Endothelial cell of umbilical vein (primary cell): ENCODE measurements around the gene CISH. TPM values are rescaled to one million over a fixed set of nuclear protein-coding genes. Genes with fewer than 3 reads are reported as not detected.

Experiments used
- BruUV-seq: library from RNA; stranded (reverse); fragments of 400-500 nt; replicated peaks from 2 replicates; lab custom pipeline; 2021; lab: Mats Ljungman, UMichigan
- CTCF ChIA-PET: fragments of 300-600, 350-600 bp; sonication (Branson Sonifier 250); formaldehyde crosslinking; loops from one replicate; lab custom pipeline; 2021; ENCODE audit warnings: antibody characterized with exemption, inconsistent platforms; lab: Charles Lee
- POLR2A ChIA-PET: fragments of 300-600, 350-600 bp; sonication (Branson Sonifier 250); formaldehyde crosslinking; loops from one replicate; lab custom pipeline; 2021; ENCODE audit warnings: antibody characterized with exemption, inconsistent platforms; lab: Charles Lee
- DNase-seq: peaks from one replicate; pipeline ENCODE4 v3.0.0-alpha.2; 2011; ENCODE audit warnings: low read depth, low spot score
- FAIRE-seq: peaks from 2 replicates; lab custom pipeline; 2011; peaks lifted over from hg19 to GRCh38; lab: Jason Lieb, UNC
- H2AFZ ChIP-seq: 2 replicates; pipeline ENCODE4 v1.6.0; 2012; ENCODE audit warnings: low read depth, low read length, control low read depth, inconsistent platforms
- H3K27ac ChIP-seq: 2 replicates; pipeline ENCODE4 v1.5.1; 2011; ENCODE audit warnings: low read depth, mild to moderate bottlenecking, control low read depth, low read length, moderate library complexity; ENCODE audit not compliant: insufficient read depth
- H3K27me3 ChIP-seq, 2 experiments: 2 replicates each; pipeline versions ENCODE4 v1.6.0 to v1.6.1; 2011; ENCODE audit warnings: low read length in 2 of 2, mixed read lengths in 1 of 2; ENCODE audit not compliant: control insufficient read depth in 2 of 2, insufficient read depth in 2 of 2
- H3K36me3 ChIP-seq, 2 experiments: 2 replicates in 1 of 2; 3 replicates in 1 of 2; pipeline ENCODE4 v1.5.1; 2011; ENCODE audit warnings: low read length in 2 of 2, mild to moderate bottlenecking in 1 of 2, moderate library complexity in 1 of 2; ENCODE audit not compliant: control insufficient read depth in 2 of 2, insufficient read depth in 2 of 2; ENCODE audit errors: extremely low read depth in 1 of 2
- H3K4me1 ChIP-seq: 3 replicates; pipeline ENCODE4 v1.5.1; 2011; ENCODE audit warnings: mild to moderate bottlenecking, low read length; ENCODE audit not compliant: control insufficient read depth, insufficient read depth; ENCODE audit errors: extremely low read depth
- H3K4me2 ChIP-seq: 2 replicates; pipeline ENCODE4 v1.6.1; 2011; ENCODE audit warnings: low read length, control low read depth, mixed read lengths; ENCODE audit not compliant: insufficient read depth
- H3K4me3 ChIP-seq, 3 experiments: fragments of 200-600 bp in 1 of 3; sonication (generic), shearing (Covaris generic) in 1 of 3; replicated peaks in 1 of 3; 2 replicates each; pipeline ENCODE4 v1.5.1; 2011 to 2016; ENCODE audit warnings: control low read depth in 3 of 3, low read length in 3 of 3, mild to moderate bottlenecking in 2 of 3, inconsistent platforms in 1 of 3, low read depth in 1 of 3, moderate library complexity in 1 of 3; ENCODE audit not compliant: insufficient read depth in 1 of 3
- H3K79me2 ChIP-seq: 2 replicates; pipeline ENCODE4 v1.6.0; 2012; ENCODE audit warnings: low read length, inconsistent platforms; ENCODE audit not compliant: control insufficient read depth, insufficient read depth
- H3K9ac ChIP-seq: replicated peaks from 2 replicates; pipeline ENCODE3; 2011; ENCODE audit warnings: low read length, control low read depth; ENCODE audit not compliant: insufficient read depth; ENCODE audit errors: extremely low read depth
- H3K9me1 ChIP-seq: replicated peaks from 3 replicates; pipeline ENCODE4 v1.6.0; 2011; ENCODE audit warnings: mild to moderate bottlenecking, low read length; ENCODE audit not compliant: control insufficient read depth, insufficient read depth; ENCODE audit errors: extremely low read depth
- H3K9me3 ChIP-seq: replicated peaks from 2 replicates; pipeline ENCODE4 v1.5.1; 2012; ENCODE audit warnings: low read length, inconsistent platforms; ENCODE audit not compliant: control insufficient read depth, insufficient read depth
- H4K20me1 ChIP-seq: replicated peaks from 2 replicates; pipeline ENCODE3; 2011; ENCODE audit warnings: mild to moderate bottlenecking, low read length; ENCODE audit not compliant: control insufficient read depth, insufficient read depth; ENCODE audit errors: extremely low read depth
- CTCF ChIP-seq, 2 donors: IDR thresholded peaks; 1 replicate in 1 of 2; 2 replicates in 1 of 2; pipeline ENCODE4 v1.5.1; 2011; ENCODE audit warnings: low read length in 2 of 2, mild to moderate bottlenecking in 2 of 2, moderate library complexity in 2 of 2, control low read depth in 1 of 2, inconsistent platforms in 1 of 2, low read depth in 1 of 2; ENCODE audit not compliant: insufficient read depth in 1 of 2; ENCODE audit errors: extremely low read depth in 1 of 2
- EZH2 ChIP-seq: IDR thresholded peaks from 2 replicates; pipeline ENCODE4 v1.6.1; 2012; ENCODE audit warnings: borderline replicate concordance, low read depth, mild to moderate bottlenecking, moderate library complexity, low read length, inconsistent platforms; ENCODE audit not compliant: severe bottlenecking
- FOS ChIP-seq: IDR thresholded peaks from 2 replicates; pipeline ENCODE4 v1.6.1; 2011; ENCODE audit warnings: mild to moderate bottlenecking, low read length, moderate library complexity, borderline replicate concordance; ENCODE audit not compliant: insufficient read depth
- GATA2 ChIP-seq: IDR thresholded peaks from 2 replicates; pipeline ENCODE4 v1.7.0; 2011; ENCODE audit warnings: low read depth, mild to moderate bottlenecking, moderate library complexity, mixed read lengths, low read length; ENCODE audit not compliant: insufficient read length, insufficient read depth
- JUN ChIP-seq: IDR thresholded peaks from 2 replicates; pipeline ENCODE4 v1.6.1; 2011; ENCODE audit warnings: borderline replicate concordance, low read depth; ENCODE audit not compliant: insufficient read length, insufficient read depth
- MAX ChIP-seq: IDR thresholded peaks from 2 replicates; pipeline ENCODE4 v1.6.1; 2011; ENCODE audit not compliant: insufficient read depth, insufficient read length
- MYC ChIP-seq: IDR thresholded peaks from one replicate; pipeline ENCODE4 v1.6.1; 2011; ENCODE audit warnings: mild to moderate bottlenecking, low read depth, low read length
- POLR2A ChIP-seq: IDR thresholded peaks from 2 replicates; pipeline ENCODE4 v1.6.1; 2012; ENCODE audit warnings: low read depth, mild to moderate bottlenecking, control low read depth, low read length
- POLR2AphosphoS5 ChIP-seq: IDR thresholded peaks from 2 replicates; pipeline ENCODE4 v1.6.1; 2012; ENCODE audit warnings: low read depth, mild to moderate bottlenecking, control low read depth, low read length, moderate library complexity; ENCODE audit not compliant: insufficient read depth
- dilution Hi-C: fragments of 300-500 bp; cut with MboI; formaldehyde crosslinking; loops from one replicate; pipeline ENCODE4 v1.15.0; 2019; ENCODE audit warnings: low sequenced_read_pairs; ENCODE audit not compliant: extremely low pct_ligation_motif_present
- intact Hi-C: fragments of 100-400 bp; cut with micrococcal nuclease; formaldehyde crosslinking; loops from one replicate; pipeline ENCODE4 v1.10.0; 2022
- polyA plus RNA-seq, 4 experiments: library from polyadenylated mRNA; depleted of rRNA in 3 of 4; stranded (reverse) in 3 of 4; unstranded in 1 of 4; fragments of >200 nt; gene quantifications; 2 replicates each; pipeline versions ENCODE4 v1.2.1 to v1.2.3, GENCODE V29; 2011 to 2012; ENCODE audit warnings: missing spikeins in 1 of 4
- total RNA-seq: library from RNA; stranded (reverse); gene quantifications from 2 replicates; pipeline ENCODE4 v1.2.3, GENCODE V29; 2021

Gene CISH
- total and polyA plus RNA-seq, 2 donors (not counting 3 experiments of a cell fraction or from before 2014, with no cell fraction given) = 2.2 to 4.1 TPM

- Histone ChIP-seq H3K27me3 (no peaks in the 10 kb centered on the region), H3K36me3 (no peaks in the 10 kb centered on the region), H3K4me2 (no peak overlapping the region), H3K79me2 (no peaks in the 10 kb centered on the region), H2AFZ (no peak overlapping the region), H3K4me3 (no peak overlapping the region), H3K27ac (no peak overlapping the region), H3K4me1 (peaks cover 22% of the 10 kb centered on the region), H3K9me3 (no peaks in the 10 kb centered on the region), H3K9me1 (no peaks in the 10 kb centered on the region), H3K9ac (no peak overlapping the region), H4K20me1 (no peaks in the 10 kb centered on the region)
- POLR2A ChIA-PET = no interaction called here
- CTCF ChIA-PET = interaction anchor here (1.6 to 3.7 kb wide), 2 partner anchors 32 to 751 kb away, joined by 4 to 15 read pairs; no protein-coding TSS in a partner anchor
- DNase-seq (no peak), FAIRE-seq (no peak)
- no TSS peak for BruUV-seq
- intact Hi-C loops (no loop called here), dilution Hi-C loops (no loop called here)
- TF ChIP-seq GATA2 = no peak
- TF ChIP-seq EZH2 = no peak
- no peak for TF ChIP-seq MYC
- TF ChIP-seq FOS = no peak
- no peak for TF ChIP-seq MAX
- TF ChIP-seq JUN = no peak
- no peak for TF ChIP-seq POLR2A
- TF ChIP-seq POLR2AphosphoS5 = no peak
- TF ChIP-seq CTCF (IDR thresholded peaks at IDR 0.05; ENCODE audit: extremely low read depth in 1 of 2, insufficient read depth in 1 of 2, low read depth in 1 of 2, low read length in 2 of 2) = no peak
Measured at GRCh38 chr3:50620420-50620819, 8.8 kb upstream of the CISH start.
